HG03159 (cell line): ENCODE measurements around the gene NCAPD2.

Experiments used
- ATAC-seq: cut with Tn5 transposase; IDR thresholded peaks from one replicate; pipeline ENCODE4 v1.9.1; 2021; ENCODE audit warnings: mild to moderate bottlenecking, moderate library complexity; ENCODE audit not compliant: unreplicated experiment

The NCAPD2 gene

GRCh38 chr12:6562881-6563280, 69.0 kb downstream of the NCAPD2 start:
- no peak for ATAC-seq

DNA sequence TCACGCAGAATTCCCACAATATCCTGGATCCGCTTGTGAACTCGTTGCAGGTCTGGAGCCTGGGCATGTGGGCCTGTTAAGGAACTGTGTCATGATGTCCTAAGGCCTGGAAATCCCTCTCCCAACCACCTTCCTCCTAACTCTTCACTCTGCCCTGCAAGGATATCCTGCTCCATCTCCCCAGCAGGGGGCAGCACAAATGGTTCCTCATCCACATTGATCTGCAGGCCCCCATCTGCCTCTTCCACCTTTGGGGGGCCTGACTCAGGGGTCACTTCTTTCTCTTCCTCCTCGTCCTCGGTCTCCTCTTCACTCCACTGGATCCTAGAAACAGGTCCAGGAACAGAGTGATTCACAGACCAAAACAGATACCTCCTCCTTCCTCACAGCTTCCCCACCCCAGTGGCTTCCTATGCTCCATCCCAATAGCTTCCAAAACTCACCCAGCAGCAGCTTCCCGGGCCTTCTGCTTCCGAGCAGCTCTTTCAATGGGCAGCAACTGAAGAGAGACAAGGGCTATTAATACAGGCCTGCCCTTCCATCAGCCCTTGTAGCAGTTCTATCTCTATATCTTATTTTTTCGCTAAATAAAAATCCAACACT, 69.6 kb downstream of the NCAPD2 start:
- no peak for ATAC-seq

GRCh38 chr12:6567112-6567670, 73.3 kb downstream of the NCAPD2 start:
- no peak for ATAC-seq

DNA sequence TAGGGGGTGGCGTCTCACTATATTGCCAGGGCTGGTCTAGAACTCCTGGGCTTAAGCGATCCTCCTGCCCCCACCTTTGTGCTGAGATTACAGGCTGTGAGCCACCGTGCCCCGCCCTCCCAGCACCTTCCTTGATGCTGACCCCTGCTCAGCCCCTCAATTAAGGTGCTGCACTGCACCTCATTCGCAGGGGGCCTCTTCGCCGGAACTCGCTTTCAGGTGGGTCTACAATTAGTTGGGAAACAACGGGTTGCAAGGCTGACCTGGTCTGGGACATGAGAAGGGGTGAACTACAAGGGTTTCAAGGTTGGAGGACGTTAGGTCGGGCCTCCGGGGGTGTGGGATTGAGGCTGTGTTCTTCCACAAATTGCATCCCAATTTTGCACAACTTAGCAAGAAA, 75.4 kb downstream of the NCAPD2 start:
- no peak for ATAC-seq

- no peak for ATAC-seq
Observed at GRCh38 chr12:6569786-6570185, 75.9 kb downstream of the NCAPD2 start.

DNA sequence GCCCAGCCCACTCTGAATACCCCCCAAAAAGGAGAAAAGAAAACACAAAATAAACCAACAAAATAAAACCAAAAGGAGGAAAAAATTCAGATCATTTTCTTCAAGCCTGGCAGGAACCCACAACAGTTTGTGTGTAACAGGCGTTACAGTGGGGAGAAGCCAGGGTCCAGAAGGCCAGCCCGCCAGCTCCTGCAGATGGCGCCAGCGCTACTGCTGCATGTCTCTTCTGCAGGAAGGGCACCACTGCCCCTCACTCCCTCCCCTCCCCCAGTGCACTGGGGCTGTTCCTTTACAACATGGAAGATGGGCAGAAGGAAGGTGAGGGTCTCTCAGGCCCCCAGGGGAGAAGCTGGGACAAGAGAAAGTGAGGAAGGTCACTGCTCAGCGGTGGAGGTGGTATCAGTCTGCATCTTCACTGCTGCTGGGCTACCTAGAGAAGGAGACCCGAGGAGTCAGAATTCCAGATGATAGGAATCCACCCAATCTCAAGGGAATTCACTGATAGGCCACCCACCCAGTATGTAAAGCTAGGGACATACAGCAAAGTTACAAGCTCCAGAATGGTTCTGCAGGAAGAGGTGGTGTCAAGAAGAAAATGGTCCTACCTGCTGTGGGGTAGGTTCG, 76.5 kb downstream of the NCAPD2 start:
- no peak for ATAC-seq

GRCh38 chr12:6573001-6573400, 79.1 kb downstream of the NCAPD2 start:
- no peak for ATAC-seq

GRCh38 chr12:6574576-6575295, 80.8 kb downstream of the NCAPD2 start:
- no peak for ATAC-seq

DNA sequence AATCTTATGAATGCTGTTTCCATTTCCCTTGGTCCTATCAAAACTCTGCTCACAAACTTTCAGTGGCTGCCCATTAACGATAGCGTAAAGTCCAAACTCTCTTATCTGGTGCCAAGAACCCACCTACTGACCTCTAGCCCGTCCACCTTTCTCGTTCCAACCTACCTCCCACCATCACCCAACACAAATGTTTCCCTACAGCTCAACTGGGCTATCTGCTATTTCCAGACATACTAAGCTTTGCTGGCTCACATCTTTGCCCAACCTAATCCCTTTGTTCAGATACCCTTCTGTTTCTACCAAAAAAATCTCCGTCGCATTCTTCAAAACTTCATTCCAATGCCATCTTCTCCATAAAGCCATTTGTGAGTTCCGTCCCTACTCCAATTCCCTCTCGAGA, 81.7 kb downstream of the NCAPD2 start:
- no peak for ATAC-seq
